H9 (cell line): Measurements from ENCODE around the gene TBC1D9. TPM values are rescaled to one million over a fixed set of nuclear protein-coding genes. Genes with fewer than 3 reads are reported as not detected.

ENCODE experiments used
- DNase-seq: peaks from one replicate; pipeline ENCODE4 v3.0.0-alpha.2; 2017
- H2AFZ ChIP-seq: one replicate; pipeline ENCODE4 v1.6.1; 2013; ENCODE audit warnings: mild to moderate bottlenecking, low read length, control low read depth, moderate library complexity
- H2AK5ac ChIP-seq: 2 replicates; pipeline ENCODE4 v1.6.1; 2013; ENCODE audit warnings: low read length, control low read depth, mixed read lengths; ENCODE audit not compliant: insufficient read length
- H2BK120ac ChIP-seq: one replicate; pipeline ENCODE4 v1.6.1; 2013; ENCODE audit warnings: low read depth, mild to moderate bottlenecking, low read length, control low read depth, inconsistent platforms; ENCODE audit not compliant: poor library complexity, severe bottlenecking
- H2BK12ac ChIP-seq: 2 replicates; pipeline ENCODE4 v1.6.1; 2013; ENCODE audit warnings: low read length, control low read depth, mixed read lengths, low read depth; ENCODE audit not compliant: insufficient read length
- H2BK15ac ChIP-seq: 2 replicates; pipeline ENCODE4 v1.6.1; 2013; ENCODE audit warnings: low read depth, low read length, control low read depth
- H2BK20ac ChIP-seq: one replicate; pipeline ENCODE4 v1.6.1; 2013; ENCODE audit warnings: low read depth, mild to moderate bottlenecking, low read length, control low read depth, inconsistent platforms; ENCODE audit not compliant: poor library complexity, severe bottlenecking
- H2BK5ac ChIP-seq: 2 replicates; pipeline ENCODE4 v1.6.1; 2013; ENCODE audit warnings: low read length, control low read depth, mixed read lengths; ENCODE audit not compliant: insufficient read length
- H3K14ac ChIP-seq: 2 replicates; pipeline ENCODE4 v1.6.1; 2013; ENCODE audit warnings: low read length, control low read depth; ENCODE audit not compliant: insufficient read depth
- H3K18ac ChIP-seq: 2 replicates; pipeline ENCODE4 v1.6.1; 2013; ENCODE audit warnings: low read depth, mild to moderate bottlenecking, mixed read lengths, low read length, control low read depth; ENCODE audit not compliant: insufficient read length
- H3K23ac ChIP-seq: 2 replicates; pipeline ENCODE4 v1.6.1; 2013; ENCODE audit warnings: low read length, control low read depth, mixed read lengths, low read depth; ENCODE audit not compliant: insufficient read length
- H3K23me2 ChIP-seq: 2 replicates; pipeline ENCODE4 v1.6.1; 2013; ENCODE audit warnings: low read depth, mild to moderate bottlenecking, mixed read lengths, low read length, control low read depth; ENCODE audit not compliant: insufficient read length, poor library complexity, severe bottlenecking
- H3K27ac ChIP-seq: 2 replicates; pipeline ENCODE4 v1.5.1; 2013; ENCODE audit warnings: low read length, control low read depth, mixed read lengths, low read depth; ENCODE audit not compliant: insufficient read length
- H3K27me3 ChIP-seq: 2 replicates; pipeline ENCODE4 v1.6.1; 2013; ENCODE audit warnings: low read length, control low read depth, inconsistent platforms; ENCODE audit not compliant: insufficient read depth
- H3K4ac ChIP-seq: 2 replicates; pipeline ENCODE4 v1.6.1; 2013; ENCODE audit warnings: low read depth, mild to moderate bottlenecking, control low read depth, inconsistent platforms, low read length, moderate library complexity
- H3K4me1 ChIP-seq: 2 replicates; pipeline ENCODE4 v1.6.1; 2013; ENCODE audit warnings: low read length, control low read depth, inconsistent platforms; ENCODE audit not compliant: insufficient read depth
- H3K4me2 ChIP-seq: 2 replicates; pipeline ENCODE4 v1.6.1; 2013; ENCODE audit warnings: low read length, control low read depth, mixed read lengths; ENCODE audit not compliant: insufficient read length, insufficient read depth
- H3K56ac ChIP-seq: 2 replicates; pipeline ENCODE4 v1.6.1; 2013; ENCODE audit warnings: low read depth, mild to moderate bottlenecking, mixed read lengths, low read length, control low read depth; ENCODE audit not compliant: insufficient read length
- H3K79me1 ChIP-seq: 2 replicates; pipeline ENCODE4 v1.6.1; 2013; ENCODE audit warnings: low read depth, mild to moderate bottlenecking, moderate library complexity, low read length, control low read depth, inconsistent platforms; ENCODE audit not compliant: insufficient read depth, poor library complexity, severe bottlenecking
- H3K79me2 ChIP-seq: 2 replicates; pipeline ENCODE4 v1.6.1; 2013; ENCODE audit warnings: low read length, control low read depth, inconsistent platforms; ENCODE audit not compliant: insufficient read depth
- H3K9ac ChIP-seq: 2 replicates; pipeline ENCODE4 v1.6.1; 2013; ENCODE audit warnings: low read length, control low read depth, mixed read lengths; ENCODE audit not compliant: insufficient read length; ENCODE audit errors: extremely low read depth
- H3K9me3 ChIP-seq: one replicate; pipeline ENCODE4 v1.6.1; 2013; ENCODE audit warnings: low read depth, low read length, inconsistent platforms; ENCODE audit not compliant: control insufficient read depth
- H3T11ph ChIP-seq: one replicate; pipeline ENCODE4 v1.6.1; 2013; ENCODE audit warnings: mild to moderate bottlenecking, low read length, control low read depth, inconsistent platforms
- H4K20me1 ChIP-seq: one replicate; pipeline ENCODE4 v1.6.1; 2013; ENCODE audit not compliant: control insufficient read depth, insufficient read length, insufficient read depth
- H4K5ac ChIP-seq: 2 replicates; pipeline ENCODE4 v1.6.1; 2013; ENCODE audit warnings: low read depth, mild to moderate bottlenecking, mixed read lengths, low read length, control low read depth; ENCODE audit not compliant: insufficient read length
- H4K8ac ChIP-seq: replicated peaks from 2 replicates; pipeline ENCODE4 v1.6.1; 2013; ENCODE audit warnings: low read length, control low read depth, mixed read lengths, low read depth; ENCODE audit not compliant: insufficient read length
- H4K91ac ChIP-seq: 2 replicates; pipeline ENCODE4 v1.6.1; 2013; ENCODE audit warnings: low read depth, mild to moderate bottlenecking, moderate library complexity, mixed read lengths, low read length, control low read depth; ENCODE audit not compliant: insufficient read length
- H3K27ac Mint-ChIP-seq, 3 experiments: 2 replicates in 2 of 3; 3 replicates in 1 of 3; pipeline ENCODE4 v1.8.0; 2020 to 2021; ENCODE audit warnings: mixed read lengths in 3 of 3, mild to moderate bottlenecking in 1 of 3, moderate library complexity in 1 of 3
- H3K27me3 Mint-ChIP-seq: 2 replicates; pipeline ENCODE4 v1.8.0; 2021; ENCODE audit warnings: low read depth, mild to moderate bottlenecking, moderate library complexity, mixed read lengths
- H3K36me3 Mint-ChIP-seq, 3 experiments: 2 replicates in 2 of 3; 3 replicates in 1 of 3; pipeline ENCODE4 v1.8.0; 2020 to 2021; ENCODE audit warnings: low read depth in 3 of 3, mixed read lengths in 3 of 3; ENCODE audit not compliant: insufficient read depth in 1 of 3
- H3K4me1 Mint-ChIP-seq, 2 experiments: 2 replicates each; pipeline ENCODE4 v1.8.0; 2020; ENCODE audit warnings: mixed read lengths in 2 of 2
- H3K4me3 Mint-ChIP-seq, 2 experiments: 2 replicates in 1 of 2; 3 replicates in 1 of 2; pipeline ENCODE4 v1.8.0; 2020 to 2021; ENCODE audit warnings: mild to moderate bottlenecking in 2 of 2, mixed read lengths in 2 of 2, moderate library complexity in 1 of 2
- H3K9me3 Mint-ChIP-seq, 2 experiments: 2 replicates in 1 of 2; 3 replicates in 1 of 2; pipeline ENCODE4 v1.8.0; 2020; ENCODE audit warnings: mild to moderate bottlenecking in 2 of 2, mixed read lengths in 2 of 2, moderate library complexity in 1 of 2
- CTCF ChIP-seq: fragments of 200-600 bp; sonication (generic); conservative IDR thresholded peaks from 3 replicates; pipeline ENCODE4 v1.8.0; 2021; ENCODE audit warnings: antibody characterized with exemption, mild to moderate bottlenecking
- WGBS: extraction: QIAGEN DNeasy Blood & Tissue Kit; methylation state at CpG from one replicate; pipeline ENCODE4 v1.1.7; 2013; ENCODE audit warnings: missing lambda C conversion rate, low lambda C conversion rate, mixed read lengths; ENCODE audit not compliant: insufficient read length; ENCODE audit errors: extremely low coverage; 5-methylcytosine and 5-hydroxymethylcytosine counted together
- total RNA-seq: library from RNA; stranded (reverse); gene quantifications from 2 replicates; pipeline ENCODE4 v1.2.1, GENCODE V29; 2021

TBC1D9 gene
- total RNA-seq, 1 experiment from 2014 or later, result 0.63 TPM

DNA sequence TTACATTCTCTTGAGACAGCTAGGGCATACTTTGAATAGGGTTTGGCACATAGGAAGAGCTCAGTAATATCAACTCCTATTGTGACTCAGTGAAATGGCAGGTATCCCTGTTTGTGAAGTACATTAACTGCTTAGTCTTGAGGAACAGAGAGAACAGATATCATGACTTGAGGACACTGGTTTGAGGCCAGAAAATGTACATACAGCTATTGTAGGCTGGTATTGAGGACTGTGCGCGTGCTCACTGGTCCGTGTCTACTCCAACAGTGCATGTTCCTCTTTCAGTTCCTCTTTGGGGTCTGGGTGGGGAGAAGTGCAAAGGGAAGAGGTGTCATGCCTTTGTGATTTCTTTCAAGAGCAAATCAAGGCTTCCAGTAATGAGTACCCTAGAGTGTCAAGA is 34.6 kb upstream of the TBC1D9 start:
- H2BK15ac ChIP-seq, result no peak overlapping the region
- no peak overlapping the region for H3K4ac ChIP-seq
- no peak overlapping the region for H2BK20ac ChIP-seq
- H3T11ph ChIP-seq, result no peak overlapping the region
- H3K9ac ChIP-seq, result no peak overlapping the region
- H2BK5ac ChIP-seq, result no peak overlapping the region
- WGBS, result no CpG with 5 or more reads among the region's 3 CpGs
- H3K9me3 Mint-ChIP-seq, result peaks cover 19 to 26% of the 10 kb centered on the region in 2 experiments
- H3K4me1 Mint-ChIP-seq, result peaks cover 5 to 6% of the 10 kb centered on the region in 2 experiments
- no peak overlapping the region for H2BK12ac ChIP-seq
- H2AFZ ChIP-seq, result no peak overlapping the region
- H3K27me3 ChIP-seq, result no peaks in the 10 kb centered on the region
- peaks cover 4 to 13% (median 5%) of the 10 kb centered on the region in 3 experiments; a peak in 5 of 7 replicates for H3K36me3 Mint-ChIP-seq
- H3K23me2 ChIP-seq, result no peaks in the 10 kb centered on the region
- no peaks in the 10 kb centered on the region for H3K79me1 ChIP-seq
- H3K4me1 ChIP-seq, result no peaks in the 10 kb centered on the region; the same call in 1 of the 2 replicates
- H2AK5ac ChIP-seq, result no peak overlapping the region
- no peak overlapping the region for H3K56ac ChIP-seq
- H3K9me3 ChIP-seq, result no peaks in the 10 kb centered on the region
- H4K20me1 ChIP-seq, result no peaks in the 10 kb centered on the region
- peaks cover 7% of the 10 kb centered on the region for H3K27me3 Mint-ChIP-seq
- no peak overlapping the region for H3K27ac ChIP-seq
- H3K27ac Mint-ChIP-seq, result no peak overlapping the region; a peak in 1 of 7 replicates
- no peak overlapping the region for H3K23ac ChIP-seq
- no peak overlapping the region for H3K4me2 ChIP-seq
- H3K79me2 ChIP-seq, result no peaks in the 10 kb centered on the region
- H4K8ac ChIP-seq, result no peak overlapping the region
- no peak overlapping the region for H4K91ac ChIP-seq
- H3K18ac ChIP-seq, result no peak overlapping the region
- H3K14ac ChIP-seq, result no peak overlapping the region
- TF ChIP-seq CTCF, result no peak
- no peak for DNase-seq
- H4K5ac ChIP-seq, result no peak overlapping the region
- no peak overlapping the region for H3K4me3 Mint-ChIP-seq
- H2BK120ac ChIP-seq, result no peak overlapping the region
